ENCODE measurements around the gene PCSK6. TPM values are rescaled to one million over a fixed set of nuclear protein-coding genes. Genes with fewer than 3 reads are reported as not detected.

PCSK6 gene
- total RNA-seq, 1 donor = 0.54 TPM

GRCh38 chr15:101266787-101267186 is 222.7 kb downstream of the PCSK6 start:
- DNase-seq (ENCODE audit: low read depth in 2 of 3, low spot score in 2 of 3) = no peak

DNA sequence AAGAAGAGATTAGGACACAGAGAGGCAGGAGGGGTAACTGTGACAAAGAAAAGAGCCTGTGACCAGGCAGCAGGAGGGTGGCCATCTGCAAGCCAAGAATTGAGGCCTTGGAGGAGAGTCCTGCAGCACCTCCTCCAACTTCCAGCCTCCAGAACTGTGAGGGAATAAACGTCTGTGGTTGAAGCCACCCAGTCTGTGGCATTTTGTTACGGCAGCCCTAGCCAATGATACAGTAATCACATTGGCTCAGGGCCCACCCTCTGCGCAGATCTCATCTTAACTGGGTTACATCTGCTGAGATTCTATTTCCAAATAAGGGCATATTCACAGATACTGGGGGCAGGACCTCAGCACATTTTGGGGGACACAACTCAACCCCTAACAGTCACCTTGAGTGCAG is 223.5 kb downstream of the PCSK6 start:
- DNase-seq (ENCODE audit: low read depth in 2 of 3, low spot score in 2 of 3) = no peak

DNA sequence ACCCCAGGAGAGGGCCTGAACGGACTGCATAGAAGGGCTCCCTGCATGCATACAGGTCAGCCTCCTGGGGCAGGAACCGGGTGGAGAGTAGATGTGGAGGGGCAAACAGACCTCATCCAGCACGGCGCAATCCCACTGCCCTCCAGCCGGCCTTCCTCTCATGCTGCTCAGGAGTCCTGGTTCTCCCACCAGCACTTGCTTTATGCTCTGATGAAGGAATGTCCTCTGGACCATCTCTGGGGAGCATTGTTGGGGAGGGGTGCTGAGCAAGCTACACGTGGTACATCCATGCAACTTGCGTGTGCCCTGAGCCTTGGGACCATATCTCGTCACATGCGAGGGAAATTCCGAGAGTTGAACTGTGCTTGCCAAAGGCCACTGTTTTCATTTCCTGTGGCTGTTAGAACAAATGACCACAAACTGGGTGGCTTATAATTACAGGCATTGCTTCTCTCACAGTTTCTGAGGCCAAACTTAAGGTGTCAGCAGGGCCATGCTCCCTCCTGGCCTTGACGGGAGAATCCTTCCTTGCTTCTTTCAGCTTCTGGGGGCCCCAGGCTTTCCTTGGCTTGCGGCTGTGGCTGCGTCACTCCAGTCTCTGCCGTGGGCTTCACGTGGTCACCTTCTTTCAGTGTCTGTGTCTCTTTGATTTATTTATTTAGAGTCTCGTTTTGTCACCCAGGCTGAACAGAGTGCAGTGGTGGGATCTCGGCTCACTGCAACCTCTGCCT is 224.4 kb downstream of the PCSK6 start:
- DNase-seq (ENCODE audit: low read depth in 2 of 3, low spot score in 2 of 3) = no peak

DNA sequence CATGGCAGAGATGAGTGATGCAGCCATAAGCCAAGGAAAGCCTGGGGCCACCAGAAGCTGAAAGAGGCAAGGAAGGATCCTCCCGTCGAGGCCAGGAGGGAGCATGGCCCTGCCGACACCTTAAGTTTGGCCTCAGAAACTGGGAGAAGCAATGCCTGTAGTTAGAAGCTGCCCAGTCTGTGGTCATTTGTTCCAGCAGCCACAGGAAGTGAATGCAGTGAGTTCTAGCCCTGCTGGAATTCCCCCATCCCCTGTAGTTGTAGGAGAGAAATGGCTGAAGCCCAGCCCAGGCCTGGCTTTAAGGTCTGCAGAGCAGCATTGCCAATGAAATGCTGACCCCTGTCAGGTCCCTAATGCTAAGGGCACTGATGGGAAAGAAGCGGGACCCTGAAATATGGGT is 225.5 kb downstream of the PCSK6 start:
- DNase-seq (ENCODE audit: low read depth in 2 of 3, low spot score in 2 of 3) = no peak

DNA sequence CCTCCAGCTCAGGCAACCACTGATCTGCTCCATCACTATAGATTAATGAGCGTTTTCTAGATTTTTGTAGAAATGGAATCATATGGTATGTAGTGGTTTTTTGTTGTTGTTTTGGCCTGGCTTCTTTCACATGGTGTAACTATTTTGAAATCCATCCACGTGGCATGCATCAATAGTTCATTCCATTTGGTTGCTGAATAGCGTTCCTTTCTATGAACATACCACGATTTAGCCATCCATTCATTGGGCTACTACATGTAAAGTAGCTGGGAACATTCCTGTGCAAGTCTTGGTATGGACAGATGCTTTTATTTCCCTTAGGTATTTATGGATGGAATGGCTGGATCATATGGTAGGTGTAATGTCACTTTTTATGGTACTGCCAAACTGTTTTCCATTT is 227.0 kb downstream of the PCSK6 start:
- no peak for DNase-seq (ENCODE audit: low read depth in 2 of 3, low spot score in 2 of 3)

DNA sequence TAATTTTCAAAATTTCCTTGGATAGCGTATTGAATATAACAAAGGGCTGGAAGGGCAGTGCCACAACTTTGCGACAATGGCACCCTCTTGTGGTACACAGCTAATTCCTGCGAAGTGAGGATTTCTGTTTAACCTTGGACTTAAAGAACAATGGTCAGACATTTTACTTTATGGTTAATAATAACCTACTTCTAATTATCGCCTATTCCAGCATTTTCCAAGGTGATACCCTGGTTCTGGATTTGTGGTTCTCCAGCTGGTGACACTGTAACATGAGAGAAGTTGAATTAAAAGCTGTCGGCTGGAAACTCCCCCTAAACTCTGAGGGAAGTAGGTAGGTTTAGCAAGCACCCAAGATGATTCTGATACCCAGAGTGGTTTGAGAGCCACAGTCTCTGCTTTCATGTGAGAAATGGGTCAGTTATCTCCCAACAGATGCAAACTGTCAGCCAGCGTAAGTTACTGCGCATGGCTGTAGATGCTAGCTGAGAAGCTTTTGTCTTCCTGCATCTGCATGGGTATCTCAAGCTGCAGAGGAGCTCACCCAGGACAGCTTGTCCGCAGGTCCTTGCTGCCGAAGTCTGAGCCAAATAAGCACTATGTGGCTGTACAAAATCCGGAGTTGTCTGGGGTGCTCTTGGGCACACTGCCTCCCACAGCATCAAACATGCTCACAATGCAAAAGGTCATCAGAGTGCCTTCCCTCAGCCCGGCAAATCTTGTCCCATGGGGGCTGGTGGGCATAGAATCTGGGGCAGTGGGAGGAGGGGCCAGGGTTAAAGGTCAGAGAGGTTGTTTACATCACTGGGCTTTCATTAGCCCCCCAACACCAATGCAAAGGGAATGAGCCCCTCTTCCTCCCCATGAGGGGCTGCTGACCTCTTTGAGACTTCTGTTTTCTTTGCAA is 231.0 kb downstream of the PCSK6 start:
- DNase-seq (ENCODE audit: low read depth in 2 of 3, low spot score in 2 of 3) = peak in 2 of 3 donors; percentile 56 to 80

- peak in 2 of 3 donors; percentile 44 to 66 for DNase-seq (ENCODE audit: low read depth in 2 of 3, low spot score in 2 of 3)
Observed at GRCh38 chr15:101256757-101257156, 232.8 kb downstream of the PCSK6 start.

DNA sequence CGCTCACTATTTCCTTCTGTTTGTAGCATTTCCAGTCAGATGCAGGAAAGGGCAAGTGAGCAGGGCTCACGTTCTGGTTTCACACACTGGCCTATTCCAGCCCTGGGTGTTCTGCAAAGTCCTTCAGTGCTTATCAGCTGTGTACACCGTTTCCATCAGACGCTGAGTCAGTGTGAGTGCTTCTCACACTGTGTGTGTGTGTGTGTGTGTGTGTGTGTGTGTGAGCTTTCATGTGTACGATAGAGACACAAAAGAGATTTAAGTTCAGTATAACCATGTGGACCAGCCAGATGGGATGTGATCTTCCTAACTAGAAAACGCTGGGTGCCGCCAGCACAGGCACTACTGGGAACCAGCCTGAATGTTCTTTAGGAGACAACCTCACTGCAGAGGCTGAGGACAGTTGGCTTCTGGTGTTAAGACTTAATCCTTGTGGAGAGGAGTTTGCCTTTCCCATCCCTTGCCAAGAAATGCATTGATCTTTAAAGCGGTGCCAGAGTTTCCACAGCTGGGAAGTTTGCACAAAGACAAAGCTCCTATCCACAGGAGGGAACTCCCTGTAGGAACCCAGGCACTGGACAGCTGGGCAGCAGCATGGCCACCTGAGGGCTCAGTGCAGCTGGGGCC is 233.8 kb downstream of the PCSK6 start:
- peak in 2 of 3 donors; percentile 85 to 88 for DNase-seq (ENCODE audit: low read depth in 2 of 3, low spot score in 2 of 3)

DNA sequence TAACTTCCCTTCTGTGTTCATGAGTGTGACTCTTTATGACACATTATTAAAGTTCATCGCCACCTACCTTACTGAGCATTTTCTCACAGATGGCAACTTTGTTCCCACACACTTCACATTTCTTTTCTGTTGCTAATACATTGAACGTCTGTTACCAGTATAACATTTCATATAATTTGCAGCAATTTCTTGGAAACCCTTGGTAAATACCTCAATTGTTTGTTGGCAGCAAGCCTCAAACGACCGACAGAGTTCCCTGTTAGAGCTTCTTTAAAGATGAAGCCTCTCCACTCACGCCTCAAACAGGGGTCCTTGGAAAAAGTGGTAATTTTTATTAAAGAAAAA is 234.5 kb downstream of the PCSK6 start:
- no peak for DNase-seq (ENCODE audit: low read depth in 2 of 3, low spot score in 2 of 3)

- DNase-seq (ENCODE audit: low read depth in 2 of 3, low spot score in 2 of 3) = no peak
Observed at GRCh38 chr15:101254157-101255050, 235.1 kb downstream of the PCSK6 start.

Other genes with a start within 250 kb of the PCSK6 start
- gene CHSY1, start 237.7 kb downstream of the PCSK6 start, total RNA-seq = 23.4 TPM
- 35.0 TPM for gene SELENOS, start 212.2 kb downstream of the PCSK6 start, total RNA-seq
- 12.1 TPM for gene SNRPA1, start 194.5 kb downstream of the PCSK6 start, total RNA-seq
- gene TM2D3, start 162.7 kb upstream of the PCSK6 start, total RNA-seq = 45.0 TPM
- 9.7 TPM for gene TARS3, start 234.8 kb upstream of the PCSK6 start, total RNA-seq

Measured in hematopoietic multipotent progenitor cell (in vitro differentiated cells).